Measurements from ENCODE around the gene SKI. TPM values are rescaled to one million over a fixed set of nuclear protein-coding genes. Genes with fewer than 3 reads are reported as not detected.

Gene SKI
- total RNA-seq, 1 donor from 2014 or later, result 26.9 TPM

DNA sequence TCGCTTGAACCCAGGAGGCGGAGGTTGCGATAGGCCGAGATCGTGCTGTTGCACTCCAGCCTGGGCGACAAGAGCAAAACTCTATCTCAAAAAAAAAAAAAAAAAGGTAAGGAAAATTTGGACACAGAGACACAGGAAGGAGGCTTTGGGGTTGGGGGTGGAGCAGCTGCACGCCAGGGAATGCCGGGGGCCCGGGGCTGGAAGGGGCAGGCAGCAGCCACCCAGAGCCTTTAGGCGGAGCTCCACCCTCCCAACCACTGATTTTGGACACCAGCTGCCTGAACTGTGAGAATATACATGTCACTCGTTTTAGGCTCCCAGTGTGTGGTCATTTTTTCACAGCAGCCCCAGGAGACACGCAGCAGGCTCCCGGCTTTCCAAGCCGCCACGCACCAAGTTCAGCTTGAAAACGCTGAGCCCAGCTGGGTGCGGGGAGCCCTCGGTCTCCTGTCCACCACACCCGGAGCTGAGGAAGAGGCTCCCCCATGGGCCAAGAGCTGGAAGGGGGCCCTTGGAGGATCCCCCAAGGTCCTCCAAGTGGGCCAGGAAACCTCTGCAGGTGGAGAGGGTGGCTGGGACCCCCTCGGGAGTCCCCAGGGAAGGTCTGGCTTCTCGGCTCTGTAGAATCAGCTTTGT is 27.7 kb upstream of the SKI start:
- no peaks in the 10 kb centered on the region for H3K27me3 ChIP-seq (ENCODE audit: control insufficient read depth, insufficient read depth, low read length)
- no peak for DNase-seq (ENCODE audit: low read depth)
- H3K36me3 ChIP-seq (ENCODE audit: control insufficient read depth, insufficient read depth, low read length), result no peaks in the 10 kb centered on the region
- TF ChIP-seq, protein P1, sequence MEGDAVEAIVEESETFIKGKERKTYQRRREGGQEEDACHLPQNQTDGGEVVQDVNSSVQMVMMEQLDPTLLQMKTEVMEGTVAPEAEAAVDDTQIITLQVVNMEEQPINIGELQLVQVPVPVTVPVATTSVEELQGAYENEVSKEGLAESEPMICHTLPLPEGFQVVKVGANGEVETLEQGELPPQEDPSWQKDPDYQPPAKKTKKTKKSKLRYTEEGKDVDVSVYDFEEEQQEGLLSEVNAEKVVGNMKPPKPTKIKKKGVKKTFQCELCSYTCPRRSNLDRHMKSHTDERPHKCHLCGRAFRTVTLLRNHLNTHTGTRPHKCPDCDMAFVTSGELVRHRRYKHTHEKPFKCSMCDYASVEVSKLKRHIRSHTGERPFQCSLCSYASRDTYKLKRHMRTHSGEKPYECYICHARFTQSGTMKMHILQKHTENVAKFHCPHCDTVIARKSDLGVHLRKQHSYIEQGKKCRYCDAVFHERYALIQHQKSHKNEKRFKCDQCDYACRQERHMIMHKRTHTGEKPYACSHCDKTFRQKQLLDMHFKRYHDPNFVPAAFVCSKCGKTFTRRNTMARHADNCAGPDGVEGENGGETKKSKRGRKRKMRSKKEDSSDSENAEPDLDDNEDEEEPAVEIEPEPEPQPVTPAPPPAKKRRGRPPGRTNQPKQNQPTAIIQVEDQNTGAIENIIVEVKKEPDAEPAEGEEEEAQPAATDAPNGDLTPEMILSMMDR (IDR thresholded peaks at IDR 0.05; ENCODE audit: insufficient read depth, low read length, poor library complexity, severe bottlenecking), result no peak
- no peak overlapping the region for H3K4me3 ChIP-seq (ENCODE audit: low read depth, low read length)

DNA sequence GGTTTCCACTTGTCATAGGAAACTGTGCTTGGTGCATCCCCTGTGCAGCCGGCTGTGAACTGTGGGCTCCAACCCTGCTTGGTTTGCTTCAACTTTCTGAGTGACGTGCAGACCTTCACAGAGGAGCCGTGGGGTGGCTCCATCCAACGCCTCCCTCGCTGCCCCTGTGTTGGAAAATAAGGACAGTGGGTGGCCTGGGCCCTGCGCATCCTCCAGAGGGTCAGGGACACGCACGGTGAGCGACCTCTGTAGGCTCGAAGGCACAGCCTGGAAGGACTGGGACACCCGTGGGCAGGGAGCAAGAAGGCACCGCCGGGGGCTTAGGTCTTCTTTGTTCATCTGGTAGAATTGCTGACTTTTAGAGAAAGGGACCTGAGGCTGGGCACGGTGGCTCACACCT is 27.1 kb upstream of the SKI start:
- no peaks in the 10 kb centered on the region for H3K27me3 ChIP-seq (ENCODE audit: control insufficient read depth, insufficient read depth, low read length)
- no peak for DNase-seq (ENCODE audit: low read depth)
- no peaks in the 10 kb centered on the region for H3K36me3 ChIP-seq (ENCODE audit: control insufficient read depth, insufficient read depth, low read length)
- H3K4me3 ChIP-seq (ENCODE audit: low read depth, low read length), result no peak overlapping the region
- TF ChIP-seq, protein P1 (IDR thresholded peaks at IDR 0.05; ENCODE audit: insufficient read depth, low read length, poor library complexity, severe bottlenecking), result no peak

GRCh38 chr1:2202008-2202575 is 26.0 kb upstream of the SKI start:
- Histone ChIP-seq H3K36me3 (ENCODE audit: control insufficient read depth, insufficient read depth, low read length) (no peaks in the 10 kb centered on the region), H3K4me3 (ENCODE audit: low read depth, low read length) (no peak overlapping the region)
- TF ChIP-seq, protein P1 (IDR thresholded peaks at IDR 0.05; ENCODE audit: insufficient read depth, low read length, poor library complexity, severe bottlenecking), result no peak

GRCh38 chr1:2202843-2203601 is 25.1 kb upstream of the SKI start:
- no peak for DNase-seq (ENCODE audit: low read depth)
- no peaks in the 10 kb centered on the region for H3K27me3 ChIP-seq (ENCODE audit: control insufficient read depth, insufficient read depth, low read length)
- no peak overlapping the region for H3K4me3 ChIP-seq (ENCODE audit: low read depth, low read length)
- H3K36me3 ChIP-seq (ENCODE audit: control insufficient read depth, insufficient read depth, low read length), result no peaks in the 10 kb centered on the region
- TF ChIP-seq, protein P1 (IDR thresholded peaks at IDR 0.05; ENCODE audit: insufficient read depth, low read length, poor library complexity, severe bottlenecking), result no peak

More at GRCh38 chr1:2202008-2202575, 26.0 kb upstream of the SKI start:
- no peaks in the 10 kb centered on the region for H3K27me3 ChIP-seq (ENCODE audit: control insufficient read depth, insufficient read depth, low read length)
- no peak for DNase-seq (ENCODE audit: low read depth)

DNA sequence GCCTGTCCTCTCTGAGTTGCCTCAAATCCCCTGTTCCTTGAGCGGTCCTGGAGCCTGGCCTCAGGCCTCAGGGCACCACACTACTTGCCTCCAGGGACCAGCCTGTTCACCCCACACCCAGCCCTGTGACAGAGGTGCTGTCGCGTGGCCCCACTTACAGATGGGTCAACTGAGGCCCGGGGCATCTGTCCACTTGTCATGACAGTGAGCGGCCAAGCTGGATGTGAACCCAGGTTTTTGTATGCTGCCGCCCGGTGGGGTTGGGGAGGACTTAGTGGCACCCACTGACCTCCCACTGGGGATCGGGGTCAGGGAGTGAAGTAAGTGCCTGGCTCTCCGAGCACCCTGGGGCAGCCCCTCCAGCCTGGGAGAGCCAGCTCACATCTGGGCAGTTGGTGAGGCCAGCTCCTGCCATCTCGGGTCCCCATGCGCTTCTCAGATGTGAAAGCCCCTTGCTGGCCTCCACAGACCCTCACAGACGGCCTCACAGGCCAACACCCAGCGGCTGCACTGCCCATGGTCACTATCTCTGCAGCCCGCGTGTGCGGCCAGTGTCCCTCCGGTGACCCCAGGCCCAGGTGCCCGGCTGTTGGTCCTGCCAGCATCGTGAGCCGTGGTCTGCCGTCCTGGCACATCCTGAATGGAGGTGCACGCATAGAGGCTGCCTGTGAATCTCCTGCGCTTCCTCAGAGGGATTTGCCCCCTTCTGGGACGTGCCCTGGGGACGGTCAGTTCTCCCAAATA is 24.3 kb upstream of the SKI start:
- H3K27me3 ChIP-seq (ENCODE audit: control insufficient read depth, insufficient read depth, low read length), result no peaks in the 10 kb centered on the region
- DNase-seq (ENCODE audit: low read depth), result no peak
- no peak overlapping the region for H3K4me3 ChIP-seq (ENCODE audit: low read depth, low read length)
- H3K36me3 ChIP-seq (ENCODE audit: control insufficient read depth, insufficient read depth, low read length), result no peaks in the 10 kb centered on the region
- TF ChIP-seq, protein P1 (IDR thresholded peaks at IDR 0.05; ENCODE audit: insufficient read depth, low read length, poor library complexity, severe bottlenecking), result no peak
